Esophagus squamous epithelium (tissue), 4 donors: ENCODE data around the gene SKAP1.

Source experiments
- POLR2A ChIP-seq, 4 donors: fragments of 450-650 bp; IDR thresholded peaks; one replicate each; pipeline ENCODE4 v1.6.1; 2017; ENCODE audit warnings: antibody characterized with exemption in 4 of 4, mild to moderate bottlenecking in 4 of 4, moderate library complexity in 3 of 4
- TF ChIP-seq, protein P1 (sequence below), 6 experiments: fragments of 450-650 bp in 4 of 6; fragments of 200-600 bp in 2 of 6; sonication (generic) in 2 of 6; IDR thresholded peaks; one replicate each; pipeline ENCODE4 v1.5.1; 2016 to 2019; ENCODE audit warnings: antibody characterized with exemption in 6 of 6, mild to moderate bottlenecking in 4 of 6, moderate library complexity in 4 of 6

GRCh38 chr17:48239603-48239995 is 190.4 kb downstream of the SKAP1 start:
- TF ChIP-seq, protein P1, sequence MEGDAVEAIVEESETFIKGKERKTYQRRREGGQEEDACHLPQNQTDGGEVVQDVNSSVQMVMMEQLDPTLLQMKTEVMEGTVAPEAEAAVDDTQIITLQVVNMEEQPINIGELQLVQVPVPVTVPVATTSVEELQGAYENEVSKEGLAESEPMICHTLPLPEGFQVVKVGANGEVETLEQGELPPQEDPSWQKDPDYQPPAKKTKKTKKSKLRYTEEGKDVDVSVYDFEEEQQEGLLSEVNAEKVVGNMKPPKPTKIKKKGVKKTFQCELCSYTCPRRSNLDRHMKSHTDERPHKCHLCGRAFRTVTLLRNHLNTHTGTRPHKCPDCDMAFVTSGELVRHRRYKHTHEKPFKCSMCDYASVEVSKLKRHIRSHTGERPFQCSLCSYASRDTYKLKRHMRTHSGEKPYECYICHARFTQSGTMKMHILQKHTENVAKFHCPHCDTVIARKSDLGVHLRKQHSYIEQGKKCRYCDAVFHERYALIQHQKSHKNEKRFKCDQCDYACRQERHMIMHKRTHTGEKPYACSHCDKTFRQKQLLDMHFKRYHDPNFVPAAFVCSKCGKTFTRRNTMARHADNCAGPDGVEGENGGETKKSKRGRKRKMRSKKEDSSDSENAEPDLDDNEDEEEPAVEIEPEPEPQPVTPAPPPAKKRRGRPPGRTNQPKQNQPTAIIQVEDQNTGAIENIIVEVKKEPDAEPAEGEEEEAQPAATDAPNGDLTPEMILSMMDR (IDR thresholded peaks at IDR 0.05), result no peak
- no peak for TF ChIP-seq POLR2A (IDR thresholded peaks at IDR 0.05)
